Astrocyte of the hippocampus (primary cell): ENCODE measurements around the gene ESYT2.
"Not testable (repeated sequence)": the region's sequence is repeated elsewhere in the genome, so short reads cannot be mapped to it uniquely, and the experiment has no call there.

Source experiments
- DNase-seq: peaks from one replicate; pipeline ENCODE4 v3.0.0; 2011; ENCODE audit warnings: low read depth, low spot score

ESYT2 gene

GRCh38 chr7:158856883-158857668 lies 27.8 kb upstream of the ESYT2 start:
- no peak for DNase-seq

- no peak for DNase-seq
These were observed 25.4 kb upstream of the ESYT2 start for GRCh38 chr7:158854681-158855081.

GRCh38 chr7:158850545-158851102 lies 21.3 kb upstream of the ESYT2 start:
- no peak for DNase-seq

DNA sequence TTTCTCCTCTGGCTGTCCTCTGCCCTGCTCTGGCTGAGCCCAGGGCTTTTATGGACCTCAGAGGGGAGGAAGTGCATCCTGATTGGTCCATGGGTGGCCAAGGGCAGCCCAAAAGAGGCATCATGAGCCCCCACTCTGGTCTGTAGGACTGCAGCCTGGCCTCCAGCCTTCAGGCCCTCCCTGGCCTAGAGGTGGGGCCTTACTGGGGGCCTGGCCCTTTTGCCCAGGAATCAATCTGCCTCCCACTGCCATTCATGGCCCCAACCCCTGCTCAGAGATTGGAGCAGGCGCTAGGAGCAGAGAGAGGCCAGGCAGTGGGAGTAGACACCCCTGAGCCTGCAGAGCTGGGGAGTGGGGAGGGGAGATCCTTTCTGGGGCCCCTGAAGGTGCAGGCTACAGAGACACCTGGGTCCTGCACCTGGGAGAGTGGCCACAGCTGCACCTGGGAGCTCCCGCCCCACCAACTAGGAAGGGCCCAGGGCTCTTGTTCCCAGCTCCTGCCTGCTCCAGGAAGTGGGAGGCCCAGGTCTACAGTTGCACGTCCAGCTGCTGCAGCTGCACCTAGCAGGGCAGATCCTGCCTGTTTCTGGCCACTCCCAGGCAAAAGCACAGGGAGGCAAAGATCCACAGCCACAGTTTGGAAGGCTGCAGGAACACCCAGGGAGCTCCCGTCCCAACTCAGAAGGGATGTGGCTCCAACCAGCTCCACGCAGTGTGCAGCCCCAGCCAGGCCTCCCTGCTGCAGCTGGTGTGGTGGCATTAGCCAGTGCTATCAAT lies 20.6 kb upstream of the ESYT2 start:
- DNase-seq = no peak

GRCh38 chr7:158849442-158849767 lies 20.1 kb upstream of the ESYT2 start:
- DNase-seq = no peak

GRCh38 chr7:158847451-158847866 lies 18.1 kb upstream of the ESYT2 start:
- no peak for DNase-seq

GRCh38 chr7:158846304-158846703 lies 17.0 kb upstream of the ESYT2 start:
- DNase-seq = no peak

GRCh38 chr7:158843771-158844170 lies 14.5 kb upstream of the ESYT2 start:
- peak; percentile 13 for DNase-seq

DNA sequence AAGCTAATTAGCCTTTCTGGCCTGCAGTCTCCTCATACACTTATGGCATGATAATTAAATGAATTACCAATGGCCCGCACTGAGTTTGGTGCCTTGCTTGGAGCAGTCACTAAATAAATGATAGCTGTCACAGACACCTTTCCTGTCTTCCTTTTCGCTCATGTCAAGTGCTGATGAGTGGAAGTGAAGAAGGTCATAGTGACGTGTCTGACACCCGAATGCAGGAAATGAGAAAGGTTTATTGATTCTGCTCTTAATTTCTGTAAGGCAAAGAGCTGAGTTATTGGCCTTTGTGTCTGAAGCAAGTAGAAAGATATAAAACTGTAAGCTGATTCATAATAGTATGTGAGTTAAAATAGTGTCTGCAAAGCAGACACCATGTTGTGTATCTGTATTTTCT lies 13.2 kb upstream of the ESYT2 start:
- DNase-seq = no peak

- DNase-seq = no peak
These were observed 11.3 kb upstream of the ESYT2 start for GRCh38 chr7:158840604-158841003.

GRCh38 chr7:158839177-158839576 lies 9.9 kb upstream of the ESYT2 start:
- DNase-seq = not testable (repeated sequence)

GRCh38 chr7:158837790-158838637 lies 8.7 kb upstream of the ESYT2 start:
- no peak for DNase-seq

DNA sequence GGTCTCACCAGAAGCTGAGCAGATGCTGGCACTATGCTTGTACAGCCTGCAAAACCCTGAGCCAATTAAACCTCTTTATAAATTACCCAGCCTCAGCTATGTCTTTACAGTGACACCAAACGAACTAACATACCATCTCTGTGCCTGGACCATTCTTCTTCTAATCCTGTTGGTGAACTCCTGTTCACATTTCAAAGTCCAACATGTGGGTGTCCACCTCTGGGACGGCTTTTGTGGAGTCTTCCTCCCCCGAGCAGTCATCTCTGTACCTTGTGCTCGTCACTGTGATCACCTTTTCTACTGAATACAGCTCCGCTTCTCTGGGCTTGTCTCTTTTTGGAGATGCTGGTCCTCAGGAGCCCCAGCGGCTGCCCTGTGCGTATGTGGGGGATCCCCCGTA lies 7.4 kb upstream of the ESYT2 start:
- DNase-seq = no peak

DNA sequence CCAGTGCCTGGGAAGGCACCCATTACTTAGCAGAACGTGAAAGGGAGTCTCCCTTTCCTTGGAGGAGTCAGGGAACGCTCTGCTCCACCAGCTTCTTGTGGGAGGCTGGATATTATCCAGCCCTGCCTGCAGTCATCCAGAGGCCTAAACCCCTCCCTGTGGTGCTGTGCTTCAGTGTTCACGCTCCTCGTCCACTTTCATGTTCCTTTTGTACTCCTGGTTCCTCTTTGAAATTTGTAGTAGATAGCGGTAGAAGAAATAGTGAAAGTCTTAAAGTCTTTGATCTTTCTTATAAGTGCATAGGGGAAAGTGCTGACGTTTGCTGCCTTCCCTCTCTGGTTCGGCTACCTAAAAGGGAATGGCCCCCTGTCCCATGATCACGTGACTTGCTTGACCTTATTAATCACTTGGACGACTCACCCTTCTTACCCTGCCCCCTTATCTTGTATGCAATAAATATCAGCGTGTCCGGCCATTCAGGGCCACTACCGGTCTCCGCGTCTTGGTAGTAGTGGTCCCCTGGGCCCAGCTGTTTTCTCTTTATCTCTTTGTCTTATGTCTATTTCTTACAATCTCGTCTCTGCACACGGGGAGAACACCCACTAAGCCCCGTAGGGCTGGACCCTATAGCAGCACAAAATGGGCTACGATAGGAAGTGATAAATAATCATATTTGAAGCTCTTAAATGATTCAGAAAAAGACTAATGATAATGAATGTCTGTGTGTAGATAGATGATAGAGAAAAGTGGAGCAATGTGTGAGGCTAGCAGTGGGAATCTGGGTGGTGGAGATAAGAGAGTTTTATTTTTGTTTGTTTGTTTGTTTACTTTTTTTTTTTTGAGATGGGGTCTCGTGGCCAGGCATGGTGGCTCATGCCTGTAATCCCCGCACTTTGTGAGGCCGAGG lies 5.8 kb upstream of the ESYT2 start:
- no peak for DNase-seq

DNA sequence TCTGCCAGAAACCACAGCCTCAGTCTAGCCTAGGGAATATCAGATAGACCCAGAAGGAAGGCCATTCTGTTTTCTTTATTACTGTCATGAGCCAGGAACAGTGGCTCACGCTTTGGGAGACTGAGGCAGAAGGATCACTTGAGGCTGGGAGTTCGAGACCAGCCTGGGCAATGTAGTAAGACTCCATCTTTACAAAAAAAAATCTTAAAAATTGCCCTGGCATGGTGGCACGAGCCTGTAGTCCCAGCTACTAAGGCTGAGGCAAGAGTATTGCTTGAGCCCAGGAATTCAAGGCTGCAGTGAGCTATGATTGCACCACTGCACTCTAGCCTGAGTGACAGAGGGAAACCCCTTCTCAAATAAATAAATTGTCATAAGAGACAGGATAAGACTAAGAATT lies 3.7 kb upstream of the ESYT2 start:
- DNase-seq = no peak

DNA sequence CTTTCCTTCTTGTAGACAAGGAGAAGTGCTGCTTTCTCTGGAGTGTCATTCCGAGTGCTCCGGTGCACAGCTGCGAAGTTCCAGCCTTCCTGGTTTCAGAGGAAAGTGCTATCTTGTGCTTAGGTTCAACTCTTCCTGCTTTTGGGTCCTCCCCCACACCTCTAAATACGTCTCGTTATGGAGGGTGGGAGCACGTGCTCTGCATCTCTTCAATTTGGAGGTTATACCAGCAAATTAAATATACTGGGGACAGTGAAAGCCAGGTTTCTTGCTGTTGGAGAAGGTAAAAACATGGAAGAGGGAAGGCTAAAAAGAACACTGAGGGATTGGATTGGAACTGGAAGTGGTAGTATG lies 2.4 kb upstream of the ESYT2 start:
- DNase-seq = no peak

DNA sequence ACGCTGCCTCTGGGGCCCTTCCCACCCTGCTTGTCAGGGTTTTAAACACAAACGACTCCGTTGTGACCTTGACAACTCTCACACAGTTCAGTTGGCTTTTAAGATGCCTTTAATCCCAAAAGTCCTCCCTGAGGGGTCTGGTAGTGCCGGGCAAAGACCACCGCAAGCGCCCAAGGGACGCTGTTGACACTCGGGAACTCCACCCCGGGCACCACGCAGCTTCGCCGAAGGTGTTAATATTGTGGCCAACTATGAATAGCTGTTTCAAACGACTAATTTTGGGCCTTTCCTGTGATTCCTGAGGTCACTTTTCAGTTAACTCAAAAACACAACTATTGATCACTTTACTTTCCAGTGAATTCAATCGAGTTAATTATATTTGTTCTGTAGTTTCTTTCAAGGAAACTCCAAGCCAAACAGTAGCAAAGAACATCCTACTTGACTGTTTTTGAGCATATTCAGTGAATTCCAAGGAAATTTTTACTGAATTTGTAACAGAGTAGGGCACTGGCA lies 958 bp upstream of the ESYT2 start:
- no peak for DNase-seq

- peak; percentile 91 for DNase-seq
These were observed 328 bp downstream of the ESYT2 start for GRCh38 chr7:158829021-158829341.

DNA sequence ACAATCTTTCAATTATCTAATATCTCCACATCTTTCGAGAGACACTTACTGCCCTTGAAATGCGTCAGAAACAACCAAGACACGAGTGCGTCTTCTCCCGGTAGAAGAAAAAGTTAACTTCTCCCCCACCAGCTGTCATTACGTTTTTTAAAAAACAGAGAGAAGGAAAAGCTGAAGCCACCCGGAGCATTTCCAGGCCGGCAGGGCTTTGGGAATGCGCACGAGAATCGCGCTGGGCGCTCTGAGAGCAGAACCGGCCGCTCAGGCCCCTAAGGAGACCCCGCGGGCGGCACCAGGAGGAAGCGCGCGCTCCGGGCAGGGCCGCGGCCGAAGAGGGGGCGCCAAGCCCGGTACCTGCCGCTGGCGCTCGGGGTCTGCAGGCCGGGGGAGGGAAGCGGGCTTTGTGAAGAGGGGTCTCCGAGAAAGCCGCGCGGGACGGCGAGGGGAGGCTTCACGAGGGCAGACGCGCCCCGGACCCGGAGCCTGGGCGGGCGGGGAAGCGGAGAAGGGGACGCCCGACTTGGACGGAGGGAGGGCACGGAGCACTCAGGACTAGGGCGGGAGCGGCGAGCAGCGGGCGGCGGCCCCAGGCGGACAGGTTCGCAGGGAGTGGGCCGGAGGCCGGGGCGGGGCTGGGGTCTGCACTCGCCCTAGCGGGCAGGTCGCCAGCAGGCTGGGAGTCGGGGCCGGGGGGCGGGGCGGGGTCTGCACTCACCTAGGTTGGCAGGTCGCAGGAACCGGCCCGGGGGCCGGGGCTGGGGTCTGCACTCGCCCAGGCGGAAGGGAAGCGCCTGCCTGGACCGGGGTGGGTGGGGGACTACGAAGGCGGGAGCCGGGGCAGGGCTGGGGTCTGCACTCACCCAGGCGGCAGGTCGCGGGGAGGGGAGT lies 932 bp downstream of the ESYT2 start:
- peak; percentile 71 for DNase-seq
